Fibroblast of lung (primary cell): ENCODE data around the gene NAA15. TPM values are rescaled to one million over a fixed set of nuclear protein-coding genes. Genes with fewer than 3 reads are reported as not detected.

Source experiments
- DNase-seq, 2 donors: peaks; one replicate each; pipeline versions ENCODE4 v3.0.0 to v3.0.0-alpha.2; 2010; ENCODE audit warnings: low read depth in 2 of 2
- H2AFZ ChIP-seq: 2 replicates; pipeline ENCODE4 v1.5.1; 2012; ENCODE audit warnings: low read length, control low read depth, inconsistent platforms
- H3K27ac ChIP-seq: 2 replicates; pipeline ENCODE4 v1.5.1; 2011; ENCODE audit warnings: low read length, control low read depth; ENCODE audit not compliant: insufficient read depth
- H3K27me3 ChIP-seq: 2 replicates; pipeline ENCODE4 v1.5.1; 2011; ENCODE audit warnings: mild to moderate bottlenecking, low read length; ENCODE audit not compliant: control insufficient read depth, insufficient read depth
- H3K36me3 ChIP-seq: 2 replicates; pipeline ENCODE4 v1.5.1; 2011; ENCODE audit warnings: low read length; ENCODE audit not compliant: control insufficient read depth, insufficient read depth
- H3K4me1 ChIP-seq: 2 replicates; pipeline ENCODE4 v1.5.1; 2011; ENCODE audit warnings: low read length; ENCODE audit not compliant: control insufficient read depth, insufficient read depth; ENCODE audit errors: extremely low read depth
- H3K4me2 ChIP-seq: 2 replicates; pipeline ENCODE4 v1.5.1; 2011; ENCODE audit warnings: low read length, control low read depth; ENCODE audit not compliant: insufficient read depth; ENCODE audit errors: extremely low read depth
- H3K4me3 ChIP-seq, 4 experiments: fragments of 200-600 bp in 1 of 4; sonication (generic) in 1 of 4; replicated peaks in 1 of 4; 2 replicates each; pipeline ENCODE4 v1.5.1; 2011 to 2016; ENCODE audit warnings: low read length in 4 of 4, low read depth in 3 of 4, mild to moderate bottlenecking in 3 of 4, control low read depth in 2 of 4, inconsistent platforms in 1 of 4, mixed read lengths in 1 of 4; ENCODE audit not compliant: insufficient read depth in 1 of 4; ENCODE audit errors: control extremely low read depth in 1 of 4
- H3K79me2 ChIP-seq: 2 replicates; pipeline ENCODE4 v1.5.1; 2012; ENCODE audit warnings: mild to moderate bottlenecking, low read length, inconsistent platforms; ENCODE audit not compliant: control insufficient read depth, insufficient read depth
- H3K9ac ChIP-seq: 2 replicates; pipeline ENCODE4 v1.5.1; 2011; ENCODE audit warnings: mild to moderate bottlenecking, low read length, control low read depth; ENCODE audit not compliant: insufficient read depth
- H3K9me3 ChIP-seq: 2 replicates; pipeline ENCODE4 v1.5.1; 2012; ENCODE audit warnings: low read depth, low read length; ENCODE audit not compliant: control insufficient read depth, insufficient read depth
- H4K20me1 ChIP-seq: 2 replicates; pipeline ENCODE4 v1.5.1; 2011; ENCODE audit warnings: low read length; ENCODE audit not compliant: control insufficient read depth, insufficient read depth; ENCODE audit errors: extremely low read depth
- CTCF ChIP-seq, 2 donors: IDR thresholded peaks in 1 of 2; conservative IDR thresholded peaks in 1 of 2; 1 replicate in 1 of 2; 2 replicates in 1 of 2; pipeline ENCODE4 v1.5.1; 2011 to 2012; ENCODE audit warnings: low read length in 2 of 2, control low read depth in 1 of 2, inconsistent platforms in 1 of 2, low read depth in 1 of 2, mild to moderate bottlenecking in 1 of 2
- EZH2 ChIP-seq: IDR thresholded peaks from 2 replicates; pipeline ENCODE4 v1.5.1; 2012; ENCODE audit warnings: low read length, control low read depth, mild to moderate bottlenecking; ENCODE audit errors: missing control alignments
- polyA plus RNA-seq, 2 donors: library from polyadenylated mRNA; depleted of rRNA in 1 of 2; stranded (reverse) in 1 of 2; unstranded in 1 of 2; fragments of >200 nt; gene quantifications; 2 replicates each; pipeline ENCODE4 v1.2.1, GENCODE V29; 2011 to 2012; ENCODE audit warnings: missing spikeins in 1 of 2
- total RNA-seq: library from RNA; depleted of rRNA; stranded (reverse); fragments of >200 nt; gene quantifications from 2 replicates; pipeline ENCODE4 v1.2.1, GENCODE V29; 2014

NAA15 gene
- total and polyA plus RNA-seq, 2 donors (not counting 1 experiment from before 2014, with no cell fraction given) = 25.4 to 28.9 TPM

DNA sequence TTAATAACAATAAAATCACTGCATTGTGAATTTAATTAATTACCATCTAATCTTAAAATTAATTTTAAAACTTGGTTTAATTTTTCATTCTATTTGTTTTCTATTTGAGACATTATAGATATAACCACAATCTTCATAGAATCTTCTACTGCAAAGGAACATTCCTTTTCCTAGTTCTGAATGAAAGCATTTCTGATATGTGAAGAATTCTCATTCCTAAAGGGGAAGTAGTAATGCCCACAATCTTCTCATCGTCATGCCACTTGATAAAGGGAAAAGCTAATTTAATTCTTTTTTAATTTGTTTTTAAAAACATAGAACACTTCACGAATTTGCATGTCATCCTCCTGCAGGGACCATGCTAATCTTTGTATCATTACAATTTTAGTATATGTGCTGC is 45.0 kb upstream of the NAA15 start:
- no peaks in the 10 kb centered on the region for H3K36me3 ChIP-seq
- H4K20me1 ChIP-seq = no peaks in the 10 kb centered on the region
- DNase-seq = peak in 1 of 2 donors; percentile 44
- no peak overlapping the region for H3K4me3 ChIP-seq
- no peak overlapping the region for H3K27ac ChIP-seq
- no peaks in the 10 kb centered on the region for H3K27me3 ChIP-seq
- H3K4me1 ChIP-seq = no peaks in the 10 kb centered on the region
- no peak for TF ChIP-seq EZH2
- no peak for TF ChIP-seq CTCF (conservative IDR thresholded peaks at IDR 0.05 in 1 of 2, IDR thresholded peaks at IDR 0.05 in 1 of 2; ENCODE audit: low read depth in 1 of 2, low read length in 2 of 2)
- no peak overlapping the region for H3K9ac ChIP-seq
- no peaks in the 10 kb centered on the region for H3K9me3 ChIP-seq
- no peak overlapping the region for H3K4me2 ChIP-seq
- H3K79me2 ChIP-seq = no peaks in the 10 kb centered on the region
- H2AFZ ChIP-seq = no peak overlapping the region

- Histone ChIP-seq H3K36me3 (no peaks in the 10 kb centered on the region), H3K4me3 (peak overlapping the region in 1 of 4 experiments; percentile 2), H4K20me1 (no peaks in the 10 kb centered on the region), H3K27ac (no peak overlapping the region), H3K9ac (no peak overlapping the region), H3K4me2 (peak overlapping the region; percentile 1), H3K27me3 (no peaks in the 10 kb centered on the region), H3K79me2 (no peaks in the 10 kb centered on the region), H2AFZ (no peak overlapping the region), H3K4me1 (peaks cover 13% of the 10 kb centered on the region), H3K9me3 (no peaks in the 10 kb centered on the region)
- TF ChIP-seq EZH2 (no peak), CTCF (conservative IDR thresholded peaks at IDR 0.05 in 1 of 2, IDR thresholded peaks at IDR 0.05 in 1 of 2; ENCODE audit: low read depth in 1 of 2, low read length in 2 of 2) (no peak)
- DNase-seq = no peak
These were observed 35.7 kb upstream of the NAA15 start for GRCh38 chr4:139265654-139266053.

- H3K27ac ChIP-seq = peak overlapping the region; percentile 16
- peaks cover 13% of the 10 kb centered on the region for H3K4me1 ChIP-seq
- H3K36me3 ChIP-seq = no peaks in the 10 kb centered on the region
- no peak overlapping the region for H3K9ac ChIP-seq
- TF ChIP-seq EZH2 (no peak), CTCF (conservative IDR thresholded peaks at IDR 0.05 in 1 of 2, IDR thresholded peaks at IDR 0.05 in 1 of 2; ENCODE audit: low read depth in 1 of 2, low read length in 2 of 2) (no peak)
- H2AFZ ChIP-seq = peak overlapping the region; percentile 41
- peak overlapping the region; percentile 87 for H3K4me2 ChIP-seq
- H3K9me3 ChIP-seq = no peaks in the 10 kb centered on the region
- no peaks in the 10 kb centered on the region for H3K79me2 ChIP-seq
- H3K4me3 ChIP-seq = peak overlapping the region; percentile 2 to 50 (median 36)
- H4K20me1 ChIP-seq = no peaks in the 10 kb centered on the region
- no peak for DNase-seq
- no peaks in the 10 kb centered on the region for H3K27me3 ChIP-seq
These were observed 35.1 kb upstream of the NAA15 start for GRCh38 chr4:139266208-139266582.
